ENCODE data around the gene PYM1.

PYM1 gene

DNA sequence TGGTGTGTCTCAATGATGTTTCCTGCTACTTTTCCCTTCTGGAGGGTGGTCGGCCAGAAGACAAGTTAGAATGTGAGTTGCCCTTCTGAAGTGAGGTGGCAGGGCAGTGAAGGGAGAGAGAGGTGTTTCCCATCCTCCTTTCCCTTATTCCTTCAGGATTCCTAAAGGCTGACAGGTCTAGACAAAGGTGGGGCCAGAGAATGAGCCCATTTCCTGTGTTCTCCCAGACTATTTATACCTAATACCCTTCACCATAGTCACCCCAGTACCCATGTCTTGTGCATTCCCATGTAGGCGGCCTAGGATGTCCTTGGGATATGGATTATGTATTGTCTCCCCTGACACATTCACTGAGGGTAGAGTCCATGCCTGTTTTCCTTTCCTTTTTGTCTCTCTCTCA is 10.3 kb upstream of the PYM1 start:
- Histone ChIP-seq H3K4me1 (ENCODE audit: control insufficient read depth, insufficient read depth, low read length) (no peaks in the 10 kb centered on the region), H3K27ac (ENCODE audit: extremely low read depth, low read depth, low read length) (no peak overlapping the region), H3K9me3 (ENCODE audit: control insufficient read depth, insufficient read depth, low read depth, low read length) (no peaks in the 10 kb centered on the region), H3K4me3 (ENCODE audit: low read depth, low read length) (no peak overlapping the region), H3K36me3 (ENCODE audit: control insufficient read depth in 2 of 2, insufficient read depth in 1 of 2, low read length in 2 of 2) (no peaks in the 10 kb centered on the region)
- ChIA-PET CTCF (interaction anchor here (0.6 to 3.2 kb wide), 7 partner anchors 8 to 199 kb away, joined by 3 to 28 read pairs (median 15); no protein-coding TSS in a partner anchor), POLR2A (no interaction called here)
- TF ChIP-seq ZNF449 (tag by site-specific recombination; IDR thresholded peaks at IDR 0.05) (no peak), ZNF146 (tag by site-specific recombination; IDR thresholded peaks at IDR 0.05) (no peak), ZNF148 (tag by site-specific recombination; IDR thresholded peaks at IDR 0.05; ENCODE audit: borderline replicate concordance) (no peak), ZNF530 (tag by site-specific recombination; IDR thresholded peaks at IDR 0.05; ENCODE audit: low read depth) (no peak), ZNF274 (IDR thresholded peaks at IDR 0.05; ENCODE audit: low read length) (no peak), ZNF274 (tag by site-specific recombination; IDR thresholded peaks at IDR 0.05; ENCODE audit: borderline replicate concordance) (no peak)
- TF ChIP-seq, protein P1, sequence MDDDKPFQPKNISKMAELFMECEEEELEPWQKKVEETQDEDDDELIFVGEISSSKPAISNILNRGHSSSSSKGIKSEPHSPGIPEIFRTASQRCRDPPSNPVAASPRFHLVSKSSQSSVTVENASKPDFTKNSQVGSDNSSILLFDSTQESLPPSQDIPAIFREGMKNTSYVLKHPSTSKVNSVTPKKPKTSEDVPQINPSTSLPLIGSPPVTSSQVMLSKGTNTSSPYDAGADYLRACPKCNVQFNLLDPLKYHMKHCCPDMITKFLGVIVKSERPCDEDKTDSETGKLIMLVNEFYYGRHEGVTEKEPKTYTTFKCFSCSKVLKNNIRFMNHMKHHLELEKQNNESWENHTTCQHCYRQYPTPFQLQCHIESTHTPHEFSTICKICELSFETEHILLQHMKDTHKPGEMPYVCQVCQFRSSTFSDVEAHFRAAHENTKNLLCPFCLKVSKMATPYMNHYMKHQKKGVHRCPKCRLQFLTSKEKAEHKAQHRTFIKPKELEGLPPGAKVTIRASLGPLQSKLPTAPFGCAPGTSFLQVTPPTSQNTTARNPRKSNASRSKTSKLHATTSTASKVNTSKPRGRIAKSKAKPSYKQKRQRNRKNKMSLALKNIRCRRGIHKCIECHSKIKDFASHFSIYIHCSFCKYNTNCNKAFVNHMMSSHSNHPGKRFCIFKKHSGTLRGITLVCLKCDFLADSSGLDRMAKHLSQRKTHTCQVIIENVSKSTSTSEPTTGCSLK (tag by site-specific recombination; IDR thresholded peaks at IDR 0.05) = no peak

- POLR2A ChIA-PET = no interaction called here
- TF ChIP-seq ZNF555 (tag by site-specific recombination; conservative IDR thresholded peaks at IDR 0.05) (no peak), PRDM1 (tag by site-specific recombination; IDR thresholded peaks at IDR 0.05) (0 out of 2 replicates have a peak, but pooled peaks have one; percentile 16)
- Histone ChIP-seq H3K4me1 (ENCODE audit: control insufficient read depth, insufficient read depth, low read length) (peaks cover 4% of the 10 kb centered on the region; the same call in 1 of the 2 replicates), H3K27ac (ENCODE audit: extremely low read depth, low read depth, low read length) (no peak overlapping the region), H3K36me3 (ENCODE audit: control insufficient read depth in 2 of 2, insufficient read depth in 1 of 2, low read length in 2 of 2) (no peaks in the 10 kb centered on the region), H3K9me3 (ENCODE audit: control insufficient read depth, insufficient read depth, low read depth, low read length) (no peaks in the 10 kb centered on the region), H3K4me3 (ENCODE audit: low read depth, low read length) (no peak overlapping the region)
- CTCF ChIA-PET = interaction anchor here (0.7 to 2.4 kb wide), 2 partner anchors 197 to 279 kb away, joined by 3 to 15 read pairs; no protein-coding TSS in a partner anchor
Observed at GRCh38 chr12:55935738-55936151, 8.1 kb upstream of the PYM1 start.

GRCh38 chr12:55934773-55935172 is 7.1 kb upstream of the PYM1 start:
- ChIA-PET CTCF (interaction anchor here (0.6 to 0.9 kb wide), 5 partner anchors 104 to 218 kb away, joined by 3 to 6 read pairs (median 4); no protein-coding TSS in a partner anchor), POLR2A (interaction anchor here (0.5 to 1.8 kb wide), 3 partner anchors 117 to 193 kb away, joined by 3 to 7 read pairs (median 3); partner anchors contain the start of genes ORMDL2 and SARNP)
- Histone ChIP-seq H3K4me3 (ENCODE audit: low read depth, low read length) (no peak overlapping the region), H3K4me1 (ENCODE audit: control insufficient read depth, insufficient read depth, low read length) (peaks cover 4% of the 10 kb centered on the region; the same call in 1 of the 2 replicates), H3K27ac (ENCODE audit: extremely low read depth, low read depth, low read length) (no peak overlapping the region), H3K9me3 (ENCODE audit: control insufficient read depth, insufficient read depth, low read depth, low read length) (no peaks in the 10 kb centered on the region), H3K36me3 (ENCODE audit: control insufficient read depth in 2 of 2, insufficient read depth in 1 of 2, low read length in 2 of 2) (no peaks in the 10 kb centered on the region)
- no peak for TF ChIP-seq MZF1 (tag by site-specific recombination; IDR thresholded peaks at IDR 0.05; ENCODE audit: borderline replicate concordance)
